Measurements from ENCODE around the gene NFYC. TPM values are rescaled to one million over a fixed set of nuclear protein-coding genes. Genes with fewer than 3 reads are reported as not detected.

The NFYC gene
- total RNA-seq, 6 donors from 2014 or later, result 40.0 to 73.3 (median 50.9) TPM

DNA sequence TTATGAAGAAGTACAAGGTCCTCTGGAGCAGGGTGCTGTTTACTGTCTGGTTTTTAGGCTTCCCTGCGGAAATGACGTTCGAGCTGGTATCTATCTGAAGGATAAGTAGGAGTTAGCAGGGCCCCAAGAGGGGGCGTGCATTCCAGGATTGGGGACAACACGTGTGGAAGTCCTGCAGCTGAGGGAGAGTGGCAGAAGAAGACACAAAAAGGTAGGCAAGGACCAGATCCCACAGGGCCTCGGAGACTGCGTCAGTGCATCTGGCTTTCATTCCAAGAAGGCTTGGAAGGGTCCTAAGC, 31.9 kb upstream of the NFYC start:
- Histone ChIP-seq H3K36me3 (no peaks in the 10 kb centered on the region), H3K4me1 (peaks cover 0 to 8% (median under 1%) of the 10 kb centered on the region in 4 donors), H3K4me3 (no peak overlapping the region), H3K9me3 (no peaks in the 10 kb centered on the region), H3K27ac (peak overlapping the region in 2 of 4 donors; percentile 4 to 39), H3K27me3 (no peaks in the 10 kb centered on the region)
- no peak for ATAC-seq (ENCODE audit: low FRiP score in 2 of 2)
- 52 to 62% methylated on average over 7 of the region's 7 CpGs for WGBS, 2 donors
- TF ChIP-seq CTCF (IDR thresholded peaks at IDR 0.05), result no peak
- TF ChIP-seq POLR2A (IDR thresholded peaks at IDR 0.05), result no peak
- no peak for TF ChIP-seq POLR2AphosphoS5 (IDR thresholded peaks at IDR 0.05)
- TF ChIP-seq EP300 (IDR thresholded peaks at IDR 0.05), result no peak
- DNase-seq, result no peak

- 59 to 89% methylated on average over 3 to 5 of the region's 5 CpGs for WGBS, 2 donors
- no peak overlapping the region for H3K27ac ChIP-seq
- no peak for DNase-seq
- TF ChIP-seq POLR2AphosphoS5 (IDR thresholded peaks at IDR 0.05) (no peak), POLR2A (IDR thresholded peaks at IDR 0.05) (no peak), CTCF (IDR thresholded peaks at IDR 0.05) (no peak), EP300 (IDR thresholded peaks at IDR 0.05) (no peak)
- no peaks in the 10 kb centered on the region for H3K27me3 ChIP-seq
- no peaks in the 10 kb centered on the region for H3K9me3 ChIP-seq
- H3K4me3 ChIP-seq, result no peak overlapping the region
- H3K36me3 ChIP-seq, result no peaks in the 10 kb centered on the region
- no peak for ATAC-seq (ENCODE audit: low FRiP score in 2 of 2)
- peaks cover 7 to 26% (median 17%) of the 10 kb centered on the region in 4 donors for H3K4me1 ChIP-seq
Observed at GRCh38 chr1:40661678-40662077, 29.8 kb upstream of the NFYC start.

DNA sequence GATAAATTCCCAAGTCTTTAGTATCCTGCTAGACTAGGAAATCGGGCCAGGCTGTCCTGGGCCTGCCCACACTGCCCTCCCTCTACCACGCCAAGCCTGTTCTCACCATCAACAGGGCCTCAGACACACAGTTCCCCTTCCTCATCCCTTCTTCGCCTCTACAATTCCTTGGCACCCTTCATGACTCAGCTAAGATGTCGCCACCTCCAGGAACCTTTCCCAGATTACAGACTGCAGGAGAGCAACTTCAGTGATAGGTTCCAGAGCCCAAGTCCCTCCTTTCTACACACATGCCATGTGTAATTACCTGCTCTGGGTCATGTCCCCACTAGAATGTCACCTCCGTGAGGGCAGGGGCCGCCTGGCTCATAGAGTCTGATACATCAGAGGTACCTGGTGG, 29.4 kb upstream of the NFYC start:
- TF ChIP-seq CTCF (IDR thresholded peaks at IDR 0.05), result no peak
- H3K36me3 ChIP-seq, result no peaks in the 10 kb centered on the region
- H3K4me1 ChIP-seq, result peaks cover 7 to 26% (median 17%) of the 10 kb centered on the region in 4 donors
- H3K27me3 ChIP-seq, result no peaks in the 10 kb centered on the region
- no peak overlapping the region for H3K4me3 ChIP-seq
- no peak for ATAC-seq (ENCODE audit: low FRiP score in 2 of 2)
- 79% methylated on average over 6 of the region's 6 CpGs for WGBS, 2 donors
- no peaks in the 10 kb centered on the region for H3K9me3 ChIP-seq
- H3K27ac ChIP-seq, result no peak overlapping the region
- no peak for DNase-seq

- ATAC-seq (ENCODE audit: low FRiP score in 2 of 2), result no peak
- H3K27ac ChIP-seq, result peak overlapping the region in 2 of 4 donors; percentile 21 to 52
Observed at GRCh38 chr1:40662864-40663263, 28.6 kb upstream of the NFYC start.

More at GRCh38 chr1:40662864-40663263, 28.6 kb upstream of the NFYC start:
- H3K4me1 ChIP-seq, result peaks cover 7 to 26% (median 17%) of the 10 kb centered on the region in 4 donors
- no peak overlapping the region for H3K4me3 ChIP-seq
- no peaks in the 10 kb centered on the region for H3K36me3 ChIP-seq
- DNase-seq, result no peak
- TF ChIP-seq CTCF (IDR thresholded peaks at IDR 0.05) (no peak), POLR2AphosphoS5 (IDR thresholded peaks at IDR 0.05) (no peak), POLR2A (IDR thresholded peaks at IDR 0.05) (no peak)
- no peaks in the 10 kb centered on the region for H3K27me3 ChIP-seq
- 79% methylated on average over 4 of the region's 4 CpGs for WGBS, 2 donors
- H3K9me3 ChIP-seq, result no peaks in the 10 kb centered on the region
